HEK293 (cell line): ENCODE results near the gene ISG20L2.

Source experiments
- INSM2 ChIP-seq: fragments of 450-650 bp; formaldehyde crosslinking; IDR thresholded peaks from 2 replicates; pipeline ENCODE4 v1.5.1; 2016; ENCODE audit warnings: missing biosample characterization, missing genetic modification characterization
- KLF16 ChIP-seq: fragments of 450-650 bp; formaldehyde crosslinking; IDR thresholded peaks from 2 replicates; pipeline ENCODE4 v1.5.1; 2017; ENCODE audit warnings: missing biosample characterization, missing genetic modification characterization
- OSR2 ChIP-seq: fragments of 450-650 bp; formaldehyde crosslinking; IDR thresholded peaks from 2 replicates; pipeline ENCODE4 v1.5.1; 2016; ENCODE audit warnings: missing biosample characterization, missing genetic modification characterization
- SCRT2 ChIP-seq: fragments of 450-650 bp; formaldehyde crosslinking; IDR thresholded peaks from 2 replicates; pipeline ENCODE4 v1.5.1; 2016; ENCODE audit warnings: missing biosample characterization, missing genetic modification characterization
- SETDB1 ChIP-seq: IDR thresholded peaks from one replicate; pipeline ENCODE4 v1.6.1; 2017; ENCODE audit warnings: mild to moderate bottlenecking, low read length, moderate library complexity, mixed read lengths; ENCODE audit not compliant: insufficient read length
- ZBTB17 ChIP-seq: fragments of 450-650 bp; formaldehyde crosslinking; IDR thresholded peaks from 2 replicates; pipeline ENCODE4 v1.5.1; 2016; ENCODE audit warnings: missing biosample characterization, missing genetic modification characterization
- ZBTB20 ChIP-seq: fragments of 450-650 bp; formaldehyde crosslinking; IDR thresholded peaks from 2 replicates; pipeline ENCODE4 v1.5.1; 2016; ENCODE audit warnings: missing biosample characterization, missing genetic modification characterization
- ZBTB49 ChIP-seq: fragments of 450-650 bp; formaldehyde crosslinking; IDR thresholded peaks from 2 replicates; pipeline ENCODE4 v1.5.1; 2016; ENCODE audit warnings: missing biosample characterization, missing genetic modification characterization, low read depth
- ZIC2 ChIP-seq: fragments of 450-650 bp; formaldehyde crosslinking; IDR thresholded peaks from 2 replicates; pipeline ENCODE4 v1.5.1; 2016; ENCODE audit warnings: missing biosample characterization, missing genetic modification characterization
- ZNF138 ChIP-seq: fragments of 450-650 bp; formaldehyde crosslinking; IDR thresholded peaks from 2 replicates; pipeline ENCODE4 v1.5.1; 2016; ENCODE audit warnings: missing biosample characterization, missing genetic modification characterization, borderline replicate concordance
- ZNF16 ChIP-seq: fragments of 450-650 bp; formaldehyde crosslinking; IDR thresholded peaks from 2 replicates; pipeline ENCODE4 v1.5.1; 2016; ENCODE audit warnings: low read depth, missing biosample characterization, missing genetic modification characterization
- ZNF211 ChIP-seq: fragments of 450-650 bp; formaldehyde crosslinking; IDR thresholded peaks from 2 replicates; pipeline ENCODE4 v1.5.1; 2016; ENCODE audit warnings: low read depth, missing biosample characterization, missing genetic modification characterization
- ZNF221 ChIP-seq: fragments of 450-650 bp; formaldehyde crosslinking; IDR thresholded peaks from 2 replicates; pipeline ENCODE4 v1.5.1; 2017; ENCODE audit warnings: missing biosample characterization, missing genetic modification characterization, borderline replicate concordance
- ZNF248 ChIP-seq: fragments of 450-650 bp; formaldehyde crosslinking; IDR thresholded peaks from 2 replicates; pipeline ENCODE4 v1.5.1; 2017; ENCODE audit warnings: missing biosample characterization, missing genetic modification characterization
- ZNF311 ChIP-seq: fragments of 450-650 bp; formaldehyde crosslinking; IDR thresholded peaks from 2 replicates; pipeline ENCODE4 v1.5.1; 2017; ENCODE audit warnings: missing biosample characterization, missing genetic modification characterization, borderline replicate concordance
- ZNF335 ChIP-seq: fragments of 450-650 bp; formaldehyde crosslinking; conservative IDR thresholded peaks from 2 replicates; pipeline ENCODE4 v1.5.1; 2016; ENCODE audit warnings: missing biosample characterization, missing genetic modification characterization
- ZNF404 ChIP-seq: fragments of 450-650 bp; formaldehyde crosslinking; IDR thresholded peaks from 2 replicates; pipeline ENCODE4 v1.5.1; 2017; ENCODE audit warnings: missing biosample characterization, missing genetic modification characterization
- ZNF473 ChIP-seq: fragments of 450-650 bp; formaldehyde crosslinking; IDR thresholded peaks from 2 replicates; pipeline ENCODE4 v1.5.1; 2017; ENCODE audit warnings: missing biosample characterization, missing genetic modification characterization
- ZNF514 ChIP-seq: fragments of 450-650 bp; formaldehyde crosslinking; IDR thresholded peaks from 2 replicates; pipeline ENCODE4 v1.5.1; 2016; ENCODE audit warnings: missing biosample characterization, missing genetic modification characterization
- ZNF549 ChIP-seq: fragments of 450-650 bp; IDR thresholded peaks from 2 replicates; pipeline ENCODE4 v1.5.1; 2018; ENCODE audit warnings: missing biosample characterization, missing genetic modification characterization, mild to moderate bottlenecking, inconsistent platforms, moderate library complexity
- ZNF626 ChIP-seq: fragments of 450-650 bp; sonication (Bioruptor Pico); formaldehyde crosslinking; IDR thresholded peaks from 2 replicates; pipeline ENCODE4 v1.5.1; 2018; ENCODE audit warnings: missing biosample characterization, missing genetic modification characterization, inconsistent platforms
- ZNF843 ChIP-seq: fragments of 450-650 bp; formaldehyde crosslinking; IDR thresholded peaks from 2 replicates; pipeline ENCODE4 v1.5.1; 2016; ENCODE audit warnings: missing biosample characterization, missing genetic modification characterization
- TF ChIP-seq, protein P1 (sequence below): fragments of 450-650 bp; formaldehyde crosslinking; conservative IDR thresholded peaks from 2 replicates; pipeline ENCODE4 v1.5.1; 2016; ENCODE audit warnings: low read depth, missing biosample characterization, missing genetic modification characterization
- TF ChIP-seq, protein P2 (sequence below): fragments of 450-650 bp; formaldehyde crosslinking; IDR thresholded peaks from 2 replicates; pipeline ENCODE4 v1.5.1; 2017; ENCODE audit warnings: missing biosample characterization, missing genetic modification characterization

The ISG20L2 gene

DNA sequence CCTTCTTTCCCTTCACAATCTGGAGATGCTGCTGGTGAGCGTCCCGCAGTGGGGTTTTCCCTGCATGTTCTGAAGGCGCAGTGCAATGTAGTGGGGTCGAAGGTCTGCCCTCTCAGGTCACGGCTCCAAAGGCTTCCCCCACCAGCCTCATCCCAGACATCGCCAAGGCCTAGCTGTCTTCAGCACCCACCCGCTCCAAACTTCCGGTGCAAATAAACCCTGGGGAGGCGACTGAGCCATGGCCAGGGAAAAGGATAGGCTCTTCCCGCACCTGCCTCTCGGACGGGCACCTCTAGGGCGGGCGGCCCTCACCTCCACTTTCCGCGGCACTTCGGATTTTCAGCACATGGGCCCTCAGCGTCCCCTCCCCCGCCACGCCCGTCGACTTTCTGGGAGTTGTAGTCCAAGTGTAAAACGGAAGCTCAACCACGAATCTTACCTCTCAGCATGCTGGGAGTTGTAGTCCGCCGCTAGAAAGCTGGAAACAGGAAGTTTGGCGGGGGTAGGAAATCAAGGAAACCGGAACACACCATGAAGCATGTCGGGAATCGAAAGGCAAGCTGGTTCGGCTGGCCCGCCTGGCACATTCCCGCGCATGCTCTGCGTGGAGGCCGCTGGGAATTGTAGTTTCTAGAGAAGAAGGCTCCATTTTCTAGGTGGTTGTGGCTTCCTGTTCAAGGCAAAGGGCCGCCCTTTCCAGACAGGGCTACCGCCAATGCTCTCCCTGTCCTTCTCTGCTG, 12.3 kb upstream of the ISG20L2 start, which contains the start of gene MRPL24 (continued):
- TF ChIP-seq ZBTB49 (tag by site-specific recombination), result no peak
- no peak for TF ChIP-seq ZNF211 (tag by site-specific recombination)
- TF ChIP-seq ZNF404 (tag by site-specific recombination), result no peak
- 0 out of 2 replicates have a peak, but pooled peaks have one; percentile 19 for TF ChIP-seq ZNF843 (tag by site-specific recombination)
- TF ChIP-seq ZNF248 (tag by site-specific recombination), result no peak
- TF ChIP-seq, protein P1, sequence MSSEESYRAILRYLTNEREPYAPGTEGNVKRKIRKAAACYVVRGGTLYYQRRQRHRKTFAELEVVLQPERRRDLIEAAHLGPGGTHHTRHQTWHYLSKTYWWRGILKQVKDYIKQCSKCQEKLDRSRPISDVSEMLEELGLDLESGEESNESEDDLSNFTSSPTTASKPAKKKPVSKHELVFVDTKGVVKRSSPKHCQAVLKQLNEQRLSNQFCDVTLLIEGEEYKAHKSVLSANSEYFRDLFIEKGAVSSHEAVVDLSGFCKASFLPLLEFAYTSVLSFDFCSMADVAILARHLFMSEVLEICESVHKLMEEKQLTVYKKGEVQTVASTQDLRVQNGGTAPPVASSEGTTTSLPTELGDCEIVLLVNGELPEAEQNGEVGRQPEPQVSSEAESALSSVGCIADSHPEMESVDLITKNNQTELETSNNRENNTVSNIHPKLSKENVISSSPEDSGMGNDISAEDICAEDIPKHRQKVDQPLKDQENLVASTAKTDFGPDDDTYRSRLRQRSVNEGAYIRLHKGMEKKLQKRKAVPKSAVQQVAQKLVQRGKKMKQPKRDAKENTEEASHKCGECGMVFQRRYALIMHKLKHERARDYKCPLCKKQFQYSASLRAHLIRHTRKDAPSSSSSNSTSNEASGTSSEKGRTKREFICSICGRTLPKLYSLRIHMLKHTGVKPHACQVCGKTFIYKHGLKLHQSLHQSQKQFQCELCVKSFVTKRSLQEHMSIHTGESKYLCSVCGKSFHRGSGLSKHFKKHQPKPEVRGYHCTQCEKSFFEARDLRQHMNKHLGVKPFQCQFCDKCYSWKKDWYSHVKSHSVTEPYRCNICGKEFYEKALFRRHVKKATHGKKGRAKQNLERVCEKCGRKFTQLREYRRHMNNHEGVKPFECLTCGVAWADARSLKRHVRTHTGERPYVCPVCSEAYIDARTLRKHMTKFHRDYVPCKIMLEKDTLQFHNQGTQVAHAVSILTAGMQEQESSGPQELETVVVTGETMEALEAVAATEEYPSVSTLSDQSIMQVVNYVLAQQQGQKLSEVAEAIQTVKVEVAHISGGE, result peak; percentile 98
- no peak for TF ChIP-seq SETDB1
- TF ChIP-seq INSM2 (tag by site-specific recombination), result no peak; the same call in 1 of the 2 replicates
- TF ChIP-seq ZNF549, result no peak
- peak; percentile 98 for TF ChIP-seq ZNF335 (tag by site-specific recombination)
- TF ChIP-seq, protein P2, sequence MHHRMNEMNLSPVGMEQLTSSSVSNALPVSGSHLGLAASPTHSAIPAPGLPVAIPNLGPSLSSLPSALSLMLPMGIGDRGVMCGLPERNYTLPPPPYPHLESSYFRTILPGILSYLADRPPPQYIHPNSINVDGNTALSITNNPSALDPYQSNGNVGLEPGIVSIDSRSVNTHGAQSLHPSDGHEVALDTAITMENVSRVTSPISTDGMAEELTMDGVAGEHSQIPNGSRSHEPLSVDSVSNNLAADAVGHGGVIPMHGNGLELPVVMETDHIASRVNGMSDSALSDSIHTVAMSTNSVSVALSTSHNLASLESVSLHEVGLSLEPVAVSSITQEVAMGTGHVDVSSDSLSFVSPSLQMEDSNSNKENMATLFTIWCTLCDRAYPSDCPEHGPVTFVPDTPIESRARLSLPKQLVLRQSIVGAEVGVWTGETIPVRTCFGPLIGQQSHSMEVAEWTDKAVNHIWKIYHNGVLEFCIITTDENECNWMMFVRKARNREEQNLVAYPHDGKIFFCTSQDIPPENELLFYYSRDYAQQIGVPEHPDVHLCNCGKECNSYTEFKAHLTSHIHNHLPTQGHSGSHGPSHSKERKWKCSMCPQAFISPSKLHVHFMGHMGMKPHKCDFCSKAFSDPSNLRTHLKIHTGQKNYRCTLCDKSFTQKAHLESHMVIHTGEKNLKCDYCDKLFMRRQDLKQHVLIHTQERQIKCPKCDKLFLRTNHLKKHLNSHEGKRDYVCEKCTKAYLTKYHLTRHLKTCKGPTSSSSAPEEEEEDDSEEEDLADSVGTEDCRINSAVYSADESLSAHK (tag by site-specific recombination), result peak; percentile 36; the same call in 1 of the 2 replicates
- peak; percentile 78 for TF ChIP-seq KLF16 (tag by site-specific recombination)
- TF ChIP-seq ZNF311 (tag by site-specific recombination), result no peak
- no peak for TF ChIP-seq ZNF138
- no peak for TF ChIP-seq ZNF626 (tag by site-specific recombination)
- peak; percentile 14; the same call in 1 of the 2 replicates for TF ChIP-seq ZIC2
- TF ChIP-seq ZNF221, result no peak
- peak; percentile 84 for TF ChIP-seq ZBTB20
- TF ChIP-seq OSR2, result no peak; the same call in 1 of the 2 replicates
- peak; percentile 99 for TF ChIP-seq ZBTB17 (tag by site-specific recombination)
- no peak for TF ChIP-seq ZNF514 (tag by site-specific recombination)
- 0 out of 2 replicates have a peak, but pooled peaks have one; percentile 28 for TF ChIP-seq ZNF16 (tag by site-specific recombination)
- TF ChIP-seq SCRT2 (tag by site-specific recombination), result no peak; the same call in 1 of the 2 replicates
- no peak for TF ChIP-seq ZNF473 (tag by site-specific recombination)
